Osteoblast (primary cell): ENCODE measurements around the gene MTMR10. TPM values are rescaled to one million over a fixed set of nuclear protein-coding genes. Genes with fewer than 3 reads are reported as not detected.

Source experiments
- DNase-seq: peaks from one replicate; pipeline ENCODE4 v3.0.0; 2011; ENCODE audit warnings: low spot score, mixed read lengths; ENCODE audit not compliant: insufficient read length; ENCODE audit errors: missing footprints
- H2AFZ ChIP-seq: 2 replicates; pipeline ENCODE4 v1.6.0; 2011; ENCODE audit warnings: mild to moderate bottlenecking, low read length
- H3K27ac ChIP-seq: 2 replicates; pipeline ENCODE4 v1.5.1; 2011; ENCODE audit warnings: mild to moderate bottlenecking, low read depth, low read length, moderate library complexity
- H3K27me3 ChIP-seq: 2 replicates; pipeline ENCODE4 v1.6.0; 2012; ENCODE audit warnings: mild to moderate bottlenecking, control low read depth, inconsistent platforms, low read length, moderate library complexity; ENCODE audit not compliant: insufficient read depth
- H3K36me3 ChIP-seq: 2 replicates; pipeline ENCODE4 v1.5.1; 2011; ENCODE audit warnings: mild to moderate bottlenecking, low read length, control low read depth, moderate library complexity; ENCODE audit not compliant: insufficient read depth
- H3K4me1 ChIP-seq: 2 replicates; pipeline ENCODE4 v1.5.1; 2011; ENCODE audit warnings: mild to moderate bottlenecking, low read length, control low read depth, moderate library complexity; ENCODE audit not compliant: insufficient read depth
- H3K4me2 ChIP-seq: 2 replicates; pipeline ENCODE4 v1.6.0; 2011; ENCODE audit warnings: mild to moderate bottlenecking, low read length; ENCODE audit not compliant: insufficient read depth
- H3K4me3 ChIP-seq: fragments of 200-600 bp; sonication (generic); 3 replicates; pipeline ENCODE4 v1.5.1; 2012; ENCODE audit warnings: mild to moderate bottlenecking, low read length, inconsistent platforms; ENCODE audit not compliant: insufficient read depth
- H3K79me2 ChIP-seq: 2 replicates; pipeline ENCODE4 v1.6.0; 2012; ENCODE audit warnings: mild to moderate bottlenecking, low read length, control low read depth, inconsistent platforms; ENCODE audit not compliant: insufficient read depth
- H3K9me3 ChIP-seq: 2 replicates; pipeline ENCODE4 v1.5.1; 2011; ENCODE audit warnings: low read depth, low read length, control low read depth
- H4K20me1 ChIP-seq: 2 replicates; pipeline ENCODE4 v1.6.0; 2012; ENCODE audit warnings: mild to moderate bottlenecking, low read length, control low read depth; ENCODE audit not compliant: insufficient read depth
- total RNA-seq: library from RNA; depleted of rRNA; stranded (reverse); fragments of >200 nt; gene quantifications from 2 replicates; pipeline ENCODE4 v1.2.3, GENCODE V29; 2012
- TF ChIP-seq, protein P1 (sequence below): IDR thresholded peaks from 2 replicates; pipeline ENCODE4 v1.5.1; 2011; ENCODE audit warnings: mild to moderate bottlenecking, low read depth, low read length, moderate library complexity; ENCODE audit errors: extremely low read depth

The MTMR10 gene
- total RNA-seq, 1 donor = 17.4 TPM

DNA sequence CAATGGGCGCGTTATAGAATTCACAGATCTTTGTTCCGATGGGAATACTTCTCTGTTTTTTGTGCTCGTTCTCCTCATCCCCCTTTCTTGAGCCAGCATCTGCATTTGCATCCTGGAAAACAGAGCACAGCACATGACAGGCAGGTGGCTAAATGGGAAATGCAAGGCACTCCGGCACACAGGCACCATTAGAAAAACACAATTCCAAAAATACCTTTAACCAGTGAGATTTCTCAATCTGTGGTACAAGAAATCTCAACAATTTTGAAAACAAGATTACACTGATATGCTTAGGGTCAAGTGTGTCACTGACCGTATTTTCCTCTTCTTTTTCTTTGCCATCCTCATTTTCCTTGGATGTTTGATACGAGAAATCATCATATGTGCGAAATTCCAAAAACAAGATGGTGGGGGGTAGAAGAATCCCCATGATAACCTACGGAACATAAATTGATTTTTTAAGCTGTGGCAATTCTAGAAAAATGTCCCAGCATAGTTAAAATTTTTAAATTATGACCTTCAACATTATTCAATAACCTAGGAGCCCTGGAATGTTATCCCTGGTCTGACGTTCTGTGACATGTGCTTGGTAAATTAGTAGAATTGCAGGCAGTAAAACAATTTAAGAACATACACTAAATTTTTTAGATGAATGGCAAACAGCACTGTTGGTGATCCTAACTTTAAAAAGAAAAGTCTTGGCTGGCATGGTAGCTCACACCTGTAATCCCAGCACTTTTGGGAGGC is 46.5 kb upstream of the MTMR10 start:
- H2AFZ ChIP-seq = no peak overlapping the region
- H3K27ac ChIP-seq = no peak overlapping the region
- peak; percentile 76 for DNase-seq
- H3K9me3 ChIP-seq = no peaks in the 10 kb centered on the region
- peaks cover 9% of the 10 kb centered on the region for H3K4me1 ChIP-seq
- H3K79me2 ChIP-seq = no peaks in the 10 kb centered on the region
- H4K20me1 ChIP-seq = no peaks in the 10 kb centered on the region
- TF ChIP-seq, protein P1, sequence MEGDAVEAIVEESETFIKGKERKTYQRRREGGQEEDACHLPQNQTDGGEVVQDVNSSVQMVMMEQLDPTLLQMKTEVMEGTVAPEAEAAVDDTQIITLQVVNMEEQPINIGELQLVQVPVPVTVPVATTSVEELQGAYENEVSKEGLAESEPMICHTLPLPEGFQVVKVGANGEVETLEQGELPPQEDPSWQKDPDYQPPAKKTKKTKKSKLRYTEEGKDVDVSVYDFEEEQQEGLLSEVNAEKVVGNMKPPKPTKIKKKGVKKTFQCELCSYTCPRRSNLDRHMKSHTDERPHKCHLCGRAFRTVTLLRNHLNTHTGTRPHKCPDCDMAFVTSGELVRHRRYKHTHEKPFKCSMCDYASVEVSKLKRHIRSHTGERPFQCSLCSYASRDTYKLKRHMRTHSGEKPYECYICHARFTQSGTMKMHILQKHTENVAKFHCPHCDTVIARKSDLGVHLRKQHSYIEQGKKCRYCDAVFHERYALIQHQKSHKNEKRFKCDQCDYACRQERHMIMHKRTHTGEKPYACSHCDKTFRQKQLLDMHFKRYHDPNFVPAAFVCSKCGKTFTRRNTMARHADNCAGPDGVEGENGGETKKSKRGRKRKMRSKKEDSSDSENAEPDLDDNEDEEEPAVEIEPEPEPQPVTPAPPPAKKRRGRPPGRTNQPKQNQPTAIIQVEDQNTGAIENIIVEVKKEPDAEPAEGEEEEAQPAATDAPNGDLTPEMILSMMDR = no peak
- H3K36me3 ChIP-seq = no peaks in the 10 kb centered on the region
- no peaks in the 10 kb centered on the region for H3K27me3 ChIP-seq
- H3K4me3 ChIP-seq = no peak overlapping the region
- no peak overlapping the region for H3K4me2 ChIP-seq

DNA sequence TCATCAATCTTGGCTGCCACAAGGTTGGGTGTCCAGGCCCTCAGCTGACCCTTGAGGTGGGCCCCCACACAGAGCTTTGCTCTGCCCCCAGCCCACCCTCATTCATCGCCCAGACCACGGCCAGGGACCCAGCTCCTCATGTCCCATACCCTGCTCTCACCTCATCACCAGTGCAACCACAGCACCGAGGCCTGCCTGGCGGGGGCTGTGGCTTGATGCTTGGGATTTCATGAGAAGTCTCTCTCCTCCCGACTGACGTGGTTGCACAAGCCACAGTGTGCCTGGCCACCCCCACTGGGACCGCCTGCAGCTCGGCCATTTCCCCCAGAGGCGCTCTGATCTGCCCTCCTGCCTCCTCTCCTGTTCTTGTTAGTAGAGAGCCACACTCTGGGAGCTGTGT is 45.4 kb upstream of the MTMR10 start:
- Histone ChIP-seq H3K9me3 (no peaks in the 10 kb centered on the region), H2AFZ (no peak overlapping the region), H3K27me3 (no peaks in the 10 kb centered on the region), H3K27ac (no peak overlapping the region), H3K4me1 (peaks cover 14% of the 10 kb centered on the region), H3K4me3 (no peak overlapping the region), H3K36me3 (no peaks in the 10 kb centered on the region), H3K4me2 (no peak overlapping the region), H3K79me2 (no peaks in the 10 kb centered on the region), H4K20me1 (no peaks in the 10 kb centered on the region)
- DNase-seq = no peak
- TF ChIP-seq, protein P1 = no peak

DNA sequence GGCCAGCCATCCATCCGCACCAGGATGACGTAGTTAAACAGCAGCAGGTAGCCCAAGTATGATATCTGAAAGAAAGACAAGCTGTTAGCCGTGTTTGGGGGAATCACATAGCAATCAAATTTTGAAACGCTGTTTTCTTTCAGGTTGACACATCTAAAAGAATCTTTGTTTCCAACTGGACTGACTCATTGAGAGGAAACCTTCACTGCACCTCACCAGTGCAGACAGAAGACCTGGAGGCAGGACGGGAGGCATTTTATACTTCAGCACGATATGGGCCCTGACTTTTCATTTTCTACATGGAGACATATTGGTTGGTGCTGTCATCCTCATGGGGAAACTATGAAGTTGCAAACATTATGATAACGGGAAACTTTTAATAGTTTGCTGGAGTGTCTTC is 44.2 kb upstream of the MTMR10 start:
- no peak overlapping the region for H3K4me3 ChIP-seq
- DNase-seq = no peak
- TF ChIP-seq, protein P1 = no peak
- no peak overlapping the region for H3K4me2 ChIP-seq
- peaks cover 18% of the 10 kb centered on the region for H3K4me1 ChIP-seq
- H3K79me2 ChIP-seq = no peaks in the 10 kb centered on the region
- no peak overlapping the region for H2AFZ ChIP-seq
- no peaks in the 10 kb centered on the region for H3K36me3 ChIP-seq
- H3K9me3 ChIP-seq = no peaks in the 10 kb centered on the region
- no peak overlapping the region for H3K27ac ChIP-seq
- H4K20me1 ChIP-seq = no peaks in the 10 kb centered on the region
- H3K27me3 ChIP-seq = no peaks in the 10 kb centered on the region

DNA sequence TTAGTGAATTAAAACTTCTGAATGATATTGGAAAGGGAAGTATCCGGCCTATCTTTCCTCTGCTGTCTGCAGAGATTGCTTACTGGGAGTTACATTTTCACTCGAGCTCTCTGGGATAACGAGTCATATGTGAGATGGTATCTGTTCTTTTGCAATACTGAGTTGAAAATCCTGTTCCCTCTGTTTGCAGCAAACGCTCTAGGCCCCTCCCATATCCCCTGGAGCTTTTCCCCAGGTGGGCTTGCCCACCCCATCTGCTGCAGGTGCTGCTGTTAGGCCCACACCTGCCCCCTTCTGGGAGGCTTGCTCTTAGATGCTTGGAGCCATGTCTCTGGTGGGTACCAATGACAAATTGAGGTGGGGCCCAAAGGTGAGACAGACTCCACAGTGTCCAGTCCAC is 42.7 kb upstream of the MTMR10 start:
- no peak for DNase-seq
- H3K4me2 ChIP-seq = no peak overlapping the region
- TF ChIP-seq, protein P1 = no peak
- no peak overlapping the region for H3K4me3 ChIP-seq
- H4K20me1 ChIP-seq = no peaks in the 10 kb centered on the region
- no peaks in the 10 kb centered on the region for H3K9me3 ChIP-seq
- peaks cover 18% of the 10 kb centered on the region for H3K4me1 ChIP-seq
- H2AFZ ChIP-seq = no peak overlapping the region
- no peaks in the 10 kb centered on the region for H3K27me3 ChIP-seq
- no peaks in the 10 kb centered on the region for H3K79me2 ChIP-seq
- H3K36me3 ChIP-seq = no peaks in the 10 kb centered on the region
- H3K27ac ChIP-seq = no peak overlapping the region
